GM19035 (cell line): ENCODE data around the gene TRPV4.

Source experiments
- ATAC-seq: cut with Tn5 transposase; IDR thresholded peaks from one replicate; pipeline ENCODE4 v1.9.1; 2021; ENCODE audit not compliant: unreplicated experiment

Gene TRPV4

GRCh38 chr12:109764776-109765445, 68.3 kb downstream of the TRPV4 start:
- no peak for ATAC-seq

DNA sequence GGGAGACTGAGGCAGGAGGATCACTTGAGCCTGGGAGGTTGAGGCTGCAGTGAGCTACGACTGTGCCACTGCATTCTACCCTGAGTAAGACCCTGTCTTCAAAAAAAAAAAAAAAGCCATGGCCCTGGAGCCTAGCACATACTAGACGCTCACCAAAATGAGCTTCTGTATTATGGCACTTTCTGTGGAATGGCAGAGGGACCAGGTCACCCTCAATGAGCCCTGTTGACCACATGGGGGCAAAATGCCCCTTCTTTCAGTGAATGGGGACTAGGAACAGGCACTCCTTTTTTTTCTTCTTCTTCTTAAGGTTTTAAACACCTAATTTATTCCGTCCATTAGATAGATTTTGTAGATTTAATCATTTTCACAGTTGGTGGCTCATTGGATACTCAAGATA, 69.1 kb downstream of the TRPV4 start:
- no peak for ATAC-seq

DNA sequence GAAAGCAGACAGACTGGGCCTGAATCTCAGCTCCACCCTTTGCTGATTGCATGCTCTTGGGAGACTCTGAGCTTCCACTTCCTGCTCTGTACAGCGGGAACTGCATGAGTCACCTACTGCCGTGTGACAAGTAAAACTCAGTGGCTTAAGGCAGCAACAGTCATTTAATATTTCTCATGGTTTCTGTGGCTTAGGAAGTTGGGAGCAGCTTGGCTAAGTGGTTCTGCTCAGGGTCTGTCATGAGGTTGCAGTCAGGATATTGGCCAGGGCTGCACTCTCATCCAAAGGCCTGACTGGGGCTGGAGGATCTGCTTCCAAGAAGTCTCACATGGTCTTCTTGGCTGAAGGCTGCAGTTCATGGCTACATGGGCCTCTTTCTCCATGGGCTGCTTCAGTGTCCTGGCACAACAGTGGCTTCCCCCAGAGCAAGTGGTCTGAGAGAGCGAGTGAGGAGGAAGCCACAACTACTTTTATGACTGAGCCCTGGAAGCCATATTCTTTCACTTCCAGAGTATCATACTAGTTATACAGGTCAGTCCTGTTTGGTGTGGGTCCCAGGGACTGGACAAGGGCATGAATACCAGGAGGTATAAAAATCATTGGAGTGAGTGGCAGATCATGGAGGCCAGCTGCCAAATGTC, 69.9 kb downstream of the TRPV4 start:
- no peak for ATAC-seq

DNA sequence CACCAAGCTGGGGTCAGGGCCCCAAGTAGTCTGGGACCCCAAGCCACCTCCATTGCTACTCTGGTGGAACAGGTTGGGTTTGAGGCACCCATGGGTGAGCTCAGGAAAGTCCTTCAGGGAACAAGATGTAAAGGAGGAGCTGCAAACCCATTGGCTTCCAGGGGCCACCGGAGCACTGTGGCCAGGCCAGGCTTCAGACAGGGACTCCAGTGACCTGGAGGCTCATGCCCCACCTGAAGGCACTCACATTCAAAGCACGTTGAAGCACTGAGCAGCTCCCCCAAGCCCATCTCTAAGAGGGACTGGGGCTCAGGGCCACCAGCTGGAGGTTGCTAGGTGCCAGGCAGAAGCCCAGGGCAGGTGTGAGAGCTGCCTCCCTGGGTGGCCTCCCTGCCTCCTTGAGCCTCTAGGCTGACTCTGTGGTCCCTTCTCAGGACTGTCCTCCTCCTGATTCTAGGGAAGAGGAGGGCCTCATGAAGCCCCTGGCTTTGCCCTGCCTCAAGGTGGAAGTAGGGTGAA, 70.5 kb downstream of the TRPV4 start:
- ATAC-seq, result no peak

DNA sequence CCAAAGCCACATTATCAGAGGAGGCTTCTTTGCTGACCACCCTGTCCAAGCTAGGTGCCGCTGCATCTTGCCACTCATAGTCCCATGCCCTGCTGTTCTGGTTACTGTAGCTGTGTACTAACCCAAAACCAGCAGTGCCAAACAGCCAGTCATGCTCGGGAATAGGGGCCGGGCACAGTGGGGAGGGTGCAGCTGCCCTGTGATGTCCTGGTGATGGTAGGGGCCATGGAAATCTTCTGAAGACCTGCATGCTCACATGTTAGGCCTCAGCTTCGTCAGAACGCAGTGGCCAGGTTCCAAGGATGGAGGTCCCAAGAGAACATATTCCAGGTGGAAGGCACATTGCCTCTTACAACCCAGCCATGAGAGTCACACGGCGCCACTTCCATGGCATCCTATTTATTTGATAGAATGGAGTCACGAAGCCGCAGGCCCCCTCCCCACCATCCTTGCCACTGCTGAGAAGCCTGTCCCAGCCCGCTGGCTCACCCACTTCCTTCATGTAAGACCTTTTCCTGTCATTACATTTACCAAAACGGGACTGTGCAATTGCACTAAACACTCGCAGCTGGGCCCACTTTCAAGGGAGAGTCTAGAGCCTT, 71.0 kb downstream of the TRPV4 start:
- ATAC-seq, result no peak

GRCh38 chr12:109760930-109761921, 72.0 kb downstream of the TRPV4 start:
- ATAC-seq, result no peak

DNA sequence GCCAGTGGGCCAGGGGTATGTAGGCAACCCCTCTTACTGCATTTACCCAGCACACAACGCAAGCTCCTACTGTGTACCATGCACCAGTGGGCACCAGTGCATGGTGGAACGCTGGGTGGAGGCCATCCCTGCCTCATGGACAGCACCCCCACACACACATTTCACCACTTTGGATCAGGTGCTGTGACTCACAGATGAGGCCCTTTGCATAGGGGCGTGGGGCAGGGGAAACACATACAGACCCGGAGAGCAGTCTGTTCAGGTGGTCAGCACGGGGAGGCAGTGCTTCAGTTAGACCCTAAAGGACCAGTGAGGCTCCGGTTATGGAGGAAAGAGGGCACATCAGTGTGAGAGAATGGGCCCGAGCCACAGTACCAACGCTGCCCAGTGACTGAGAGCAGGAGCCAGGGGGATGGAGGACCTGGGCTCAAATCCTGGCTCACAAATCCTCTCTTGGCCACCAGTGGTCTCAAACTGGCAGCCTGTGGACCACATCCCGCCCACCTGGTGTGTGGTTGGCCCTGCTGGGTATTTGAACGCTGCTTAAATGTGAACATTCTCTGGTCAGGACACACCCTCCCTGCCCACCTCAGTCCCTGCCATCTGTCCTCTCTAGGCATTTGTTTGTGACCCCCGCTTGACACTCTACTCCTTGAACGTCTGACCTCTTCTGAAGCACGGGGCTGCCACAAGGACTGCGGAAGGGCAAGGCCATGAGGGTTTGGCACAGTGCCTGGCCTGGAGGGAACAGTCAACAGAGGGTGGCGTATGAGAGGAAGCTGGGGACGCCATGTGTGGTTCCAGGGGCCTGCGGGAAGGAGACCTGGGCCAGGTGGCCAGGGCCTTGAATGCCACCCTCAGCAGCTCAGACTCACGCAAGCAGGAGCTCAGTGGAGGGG, 72.9 kb downstream of the TRPV4 start:
- no peak for ATAC-seq

DNA sequence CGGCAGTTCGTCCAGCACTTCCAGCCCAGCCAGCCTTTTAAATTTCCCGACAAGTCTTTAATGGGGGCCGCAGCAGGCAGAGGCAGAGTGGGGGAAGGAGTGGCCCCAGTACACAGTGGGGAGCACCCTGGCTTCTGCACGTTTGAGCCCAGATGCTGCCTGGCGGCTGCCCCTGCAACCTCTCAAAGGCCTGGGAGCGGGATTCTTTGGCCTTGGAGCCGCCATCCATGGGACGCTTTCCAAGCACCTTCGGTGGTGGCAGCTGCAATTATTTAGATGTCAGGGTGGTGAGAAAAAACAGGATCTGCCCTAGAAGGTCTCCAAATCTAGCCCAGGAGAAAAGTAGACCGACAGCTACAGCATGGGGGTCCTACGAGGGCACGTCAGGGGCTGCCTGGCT, 73.6 kb downstream of the TRPV4 start:
- no peak for ATAC-seq

DNA sequence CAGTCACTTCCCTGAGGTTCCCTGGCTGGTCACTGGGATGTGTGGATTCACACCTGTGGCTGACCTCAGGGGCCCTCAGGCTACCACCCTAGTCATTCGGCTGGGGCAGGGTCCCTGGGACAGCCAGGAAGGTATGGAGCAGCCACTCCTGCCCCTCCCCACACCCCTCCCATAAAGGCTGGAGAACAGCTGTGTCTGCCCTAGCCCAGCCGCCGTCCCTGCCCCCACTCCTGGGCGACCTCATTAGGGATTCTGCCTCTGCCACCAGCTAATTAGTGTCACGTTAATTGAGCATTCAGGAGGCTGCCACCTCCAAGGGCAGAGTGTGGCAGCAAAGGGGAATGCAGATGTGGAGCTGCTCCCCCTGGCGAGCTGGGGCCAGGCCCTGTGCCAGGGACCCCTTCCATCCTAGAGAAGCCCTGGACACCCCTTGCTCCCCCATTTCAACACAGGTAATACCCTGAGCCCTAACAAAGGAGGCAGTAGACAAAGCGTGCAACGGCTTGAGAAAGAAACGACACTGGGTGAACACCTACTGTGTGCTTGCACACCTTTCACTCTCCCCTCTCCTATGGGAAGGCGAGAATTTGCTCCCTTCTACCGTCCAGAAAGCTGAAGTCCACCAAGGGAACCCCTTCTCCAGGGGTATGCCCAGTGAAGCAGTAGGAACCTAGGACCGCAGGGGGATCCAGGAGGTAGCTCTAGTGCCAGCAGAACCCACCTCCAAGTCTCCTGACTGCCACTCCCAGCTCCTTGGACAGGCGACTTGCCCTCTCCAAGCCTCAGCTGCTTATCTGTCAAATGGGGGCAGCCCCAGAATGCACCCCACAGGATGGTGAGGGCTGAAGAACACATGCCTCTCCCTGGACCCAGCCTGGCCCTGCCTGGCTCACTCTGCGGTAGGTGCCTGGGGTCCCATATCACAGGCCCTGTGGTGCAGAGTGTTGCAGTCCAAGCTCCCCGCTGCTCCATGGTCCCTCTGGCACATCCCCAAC, 74.5 kb downstream of the TRPV4 start:
- no peak for ATAC-seq

DNA sequence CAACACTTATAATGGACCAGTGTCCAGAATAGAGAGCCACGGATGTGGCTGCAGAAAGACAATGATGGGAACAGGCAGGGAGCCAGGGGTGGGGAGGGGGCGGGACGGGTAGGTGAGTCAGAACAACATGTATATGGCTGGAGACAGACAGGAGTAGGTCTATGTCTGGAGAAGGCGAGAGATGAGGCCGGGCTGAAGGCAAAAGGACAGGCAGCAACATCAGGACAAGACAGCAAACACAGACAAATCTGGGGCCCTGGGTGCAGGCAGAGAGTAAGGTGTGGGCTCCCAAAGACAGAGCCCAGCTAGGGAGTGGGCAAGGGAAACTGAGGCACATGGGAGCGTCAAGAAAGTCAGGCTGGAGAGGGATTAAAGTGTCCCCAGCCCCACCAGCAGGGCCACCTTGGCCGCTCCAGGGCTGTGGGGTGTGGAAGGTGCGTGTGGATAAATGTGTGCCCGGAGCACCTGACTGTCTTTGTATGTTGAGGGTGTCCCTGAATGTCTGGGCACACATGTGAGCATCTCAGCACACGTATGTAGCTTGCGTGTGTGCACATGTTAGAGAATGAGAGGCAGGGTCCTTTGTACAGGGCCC, 75.4 kb downstream of the TRPV4 start:
- no peak for ATAC-seq

- no peak for ATAC-seq
These were observed 76.7 kb downstream of the TRPV4 start for GRCh38 chr12:109756457-109756856.

GRCh38 chr12:109753959-109754358, 79.2 kb downstream of the TRPV4 start:
- ATAC-seq, result no peak

DNA sequence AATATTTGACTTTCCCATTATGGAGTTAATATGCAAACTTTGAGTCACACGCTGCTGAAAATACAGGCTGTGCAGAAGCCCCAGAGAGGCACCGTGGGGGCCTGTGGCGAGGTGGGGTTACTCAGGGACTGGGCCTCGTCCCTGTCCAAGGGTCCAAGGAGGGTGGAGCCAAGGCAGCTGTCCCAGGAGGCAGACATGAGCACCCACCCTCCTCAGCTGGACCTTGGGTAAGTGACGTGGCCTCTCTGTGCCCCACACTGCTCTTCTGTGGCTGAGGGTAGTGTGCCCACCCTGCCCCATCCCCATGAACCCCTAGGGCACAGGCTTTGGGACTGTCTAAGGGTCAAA, 80.2 kb downstream of the TRPV4 start:
- ATAC-seq, result no peak

DNA sequence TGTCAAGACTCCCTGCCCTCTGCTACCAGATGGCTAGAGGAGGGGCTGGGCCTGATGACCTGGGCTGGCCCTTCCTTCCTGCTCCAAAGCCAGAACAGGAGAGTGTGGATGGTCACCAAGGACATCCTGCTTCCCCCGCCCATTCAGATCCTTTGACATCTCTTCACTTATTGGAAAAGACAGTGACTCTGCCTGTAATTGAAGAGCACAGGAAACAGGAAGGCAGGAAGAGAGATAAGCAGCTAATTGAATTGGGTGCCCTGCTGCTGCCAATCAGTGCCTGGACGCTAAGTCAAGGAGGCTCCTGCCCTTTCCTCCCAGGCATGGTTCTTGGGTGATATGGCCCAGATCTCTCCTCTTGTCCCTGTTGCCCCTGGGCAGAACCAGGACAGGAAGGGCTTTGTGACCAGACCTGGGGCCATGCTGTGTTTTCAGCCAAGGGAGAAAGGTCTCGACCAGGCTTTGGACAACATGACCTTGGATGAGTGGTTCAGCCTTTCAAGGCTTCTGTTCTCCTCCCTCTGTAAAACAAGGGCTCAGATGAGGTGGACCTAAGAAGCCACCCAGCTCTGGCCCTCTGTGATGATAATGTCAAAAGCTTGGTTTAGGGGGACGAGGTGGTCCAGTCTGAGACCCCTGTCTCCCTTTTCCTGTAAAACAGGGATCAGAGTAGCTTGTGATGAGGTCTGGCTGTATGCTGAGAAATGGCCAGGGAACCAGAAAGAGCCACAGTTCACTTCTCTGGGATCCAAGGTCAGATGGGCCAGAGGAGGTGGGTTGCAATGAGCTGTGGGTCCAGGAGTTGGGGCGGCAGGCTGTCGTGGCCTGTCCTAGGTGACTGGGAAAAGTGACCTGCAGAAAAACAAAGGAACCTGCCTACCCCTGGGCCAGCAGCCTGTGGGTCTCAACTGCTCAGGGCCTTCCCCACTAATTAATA, 80.8 kb downstream of the TRPV4 start:
- no peak for ATAC-seq

- ATAC-seq, result no peak
These were observed 87.9 kb downstream of the TRPV4 start for GRCh38 chr12:109744986-109745942.

GRCh38 chr12:109744026-109744425, 89.2 kb downstream of the TRPV4 start:
- ATAC-seq, result no peak
